NCI-H226 (cell line): ENCODE data around the gene ATAD3C.
"Not testable (repeated sequence)": the region's sequence is repeated elsewhere in the genome, so short reads cannot be mapped to it uniquely, and the experiment has no call there.

Experiments used
- DNase-seq: peaks from one replicate; pipeline ENCODE4 v3.0.0-alpha.2; 2015

The ATAD3C gene

DNA sequence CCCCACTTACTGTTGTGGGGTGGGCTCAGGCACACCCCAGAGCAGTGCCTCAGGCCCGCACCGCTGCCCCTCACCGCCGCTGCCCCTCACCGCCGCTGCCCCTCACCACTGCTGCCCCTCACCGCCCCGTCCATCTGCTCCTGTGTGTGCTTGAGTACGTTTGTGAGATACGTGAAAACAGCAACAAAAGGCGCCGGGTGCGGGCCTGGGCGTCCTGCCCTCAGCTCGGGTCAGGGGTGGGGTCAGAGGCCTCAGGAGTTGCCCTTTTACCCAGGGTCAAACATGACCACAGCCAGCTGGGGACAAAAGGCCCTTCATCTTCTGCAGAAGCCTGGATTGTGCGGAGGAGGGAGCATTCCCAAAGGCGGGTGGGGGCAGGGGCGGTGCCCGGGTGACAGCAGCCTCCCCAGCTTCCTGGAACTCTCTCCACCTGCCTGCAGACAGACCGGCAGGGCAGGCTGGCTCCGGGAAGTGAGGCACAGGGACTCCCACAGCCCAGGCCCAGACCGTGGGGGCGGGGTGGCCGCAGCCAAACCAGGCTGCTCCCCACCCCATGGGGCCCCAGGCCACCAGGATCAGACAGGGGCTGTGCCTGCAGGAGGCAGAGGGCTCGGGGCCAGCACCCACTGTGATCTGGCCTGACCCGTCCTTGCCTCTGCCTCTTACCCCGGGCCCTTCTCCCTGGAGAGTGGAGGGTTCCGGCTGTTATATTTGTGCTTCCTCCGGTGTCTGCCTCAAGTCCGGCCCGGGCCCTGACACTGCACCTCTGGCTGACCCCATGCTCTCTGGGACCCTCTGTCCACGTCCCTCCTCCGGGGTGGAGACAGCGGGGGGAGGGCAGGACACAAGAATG, 16.3 kb upstream of the ATAD3C start:
- DNase-seq, result no peak

DNA sequence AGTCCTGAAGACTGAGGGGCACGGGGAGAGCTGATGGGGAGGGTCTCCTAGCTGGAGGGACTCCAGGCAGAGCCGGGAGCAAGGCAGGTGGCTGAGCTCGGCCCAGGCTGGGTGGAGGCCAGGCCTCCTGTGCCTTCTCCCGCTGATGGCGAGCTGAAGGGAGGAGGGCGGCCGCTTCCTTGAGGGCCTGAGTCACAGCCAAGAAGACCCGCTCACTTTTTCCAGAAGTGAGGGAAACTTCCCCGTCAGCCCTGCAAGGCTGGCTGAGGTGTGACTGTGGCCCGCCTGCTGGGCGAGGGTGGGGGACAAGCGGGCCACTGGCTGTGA, 15.7 kb upstream of the ATAD3C start:
- no peak for DNase-seq

DNA sequence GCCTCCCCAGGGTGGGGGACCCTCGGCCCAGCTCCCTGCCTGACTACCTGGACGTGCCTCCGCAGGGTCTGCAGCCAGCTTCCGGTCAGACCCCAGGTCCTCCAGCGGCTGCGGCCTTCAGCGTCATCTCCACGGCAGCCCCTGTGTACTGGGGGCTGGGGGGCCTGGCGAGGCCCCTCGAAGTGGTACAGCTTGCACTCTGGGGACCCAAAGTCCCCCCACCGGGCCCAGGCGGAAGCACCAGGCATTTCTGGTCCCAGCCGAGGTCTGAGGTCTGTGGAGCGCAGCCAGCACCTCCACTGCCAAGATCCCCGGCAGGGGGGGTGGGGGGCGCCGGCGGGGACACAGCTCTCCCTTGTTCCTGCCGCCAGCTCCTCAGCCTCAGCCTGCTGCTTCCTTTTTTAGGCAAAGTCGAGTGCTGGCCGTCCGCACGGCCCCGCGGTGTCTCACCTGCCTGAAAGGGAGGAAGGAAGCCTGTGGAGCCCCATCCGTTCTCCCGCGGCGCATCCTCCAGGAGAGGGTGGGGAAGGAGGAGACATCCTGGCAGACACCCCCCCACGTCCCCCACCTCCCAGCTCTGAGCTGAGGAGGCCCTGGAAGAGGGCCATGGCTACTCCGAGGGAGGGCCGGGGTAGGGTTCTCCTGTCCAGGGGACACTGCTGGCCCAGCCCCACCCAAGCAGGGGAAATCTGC, 15.2 kb upstream of the ATAD3C start:
- DNase-seq, result no peak

GRCh38 chr1:1434824-1435105, 14.7 kb upstream of the ATAD3C start:
- DNase-seq, result no peak

- no peak for DNase-seq
These were observed 14.2 kb upstream of the ATAD3C start, which contains the start of gene VWA1 for GRCh38 chr1:1435106-1435903. VWA1 (plus strand) TSS chr1:1435690; CDS start chr1:1435749, 59 bp downstream.

DNA sequence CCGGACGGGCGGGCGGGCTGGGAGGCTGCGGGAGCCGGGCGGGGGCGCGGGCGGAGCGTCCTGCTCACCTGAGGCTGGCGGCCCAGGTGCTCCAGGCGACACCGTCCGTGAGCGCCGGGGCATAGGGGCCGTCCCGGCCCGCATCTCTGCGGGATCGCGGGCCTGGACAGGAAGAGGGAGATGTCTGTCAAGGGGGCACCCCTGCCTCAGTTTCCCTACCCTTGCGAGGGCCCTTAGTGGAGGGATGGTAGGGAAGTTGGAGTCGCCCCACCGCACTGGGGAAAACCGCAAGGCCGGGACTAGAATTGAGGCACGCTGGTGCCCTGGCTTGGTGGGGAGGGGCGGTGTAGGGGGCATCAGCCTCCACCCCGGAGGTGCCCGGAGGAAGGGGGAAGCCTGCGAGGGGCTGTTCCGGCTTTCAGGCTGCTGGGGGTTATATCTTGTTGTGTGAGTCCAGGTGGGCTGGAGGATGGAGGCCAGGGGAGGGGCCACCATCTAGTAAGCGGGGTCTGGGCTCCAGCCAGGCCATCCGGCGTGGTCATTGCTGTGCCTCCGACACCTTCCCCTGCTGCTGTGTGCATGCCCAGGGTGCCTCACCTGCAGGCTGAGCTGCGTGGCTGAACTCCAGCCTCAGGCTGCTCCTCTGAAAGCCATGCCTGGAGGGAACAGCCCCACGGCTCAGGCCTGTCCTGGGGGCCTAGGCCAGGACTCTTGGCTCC, 13.4 kb upstream of the ATAD3C start:
- DNase-seq, result no peak

DNA sequence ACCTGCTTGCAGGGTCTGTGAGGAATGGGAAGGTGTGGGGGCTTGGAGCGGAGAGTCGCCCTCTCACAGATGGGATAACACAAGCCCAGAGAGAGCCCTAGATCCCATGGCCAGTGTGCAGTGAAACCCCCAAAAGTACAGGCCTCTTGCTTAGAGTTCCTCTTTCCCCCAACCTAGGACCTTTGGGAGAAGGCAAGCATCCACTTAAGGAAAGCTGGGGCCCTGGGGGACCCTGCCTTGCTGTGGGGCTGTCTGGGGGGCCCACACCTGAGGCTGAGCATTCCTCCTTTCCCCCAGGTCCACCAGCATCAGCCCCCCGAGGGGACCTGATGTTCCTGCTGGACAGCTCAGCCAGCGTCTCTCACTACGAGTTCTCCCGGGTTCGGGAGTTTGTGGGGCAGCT, 12.9 kb upstream of the ATAD3C start:
- no peak for DNase-seq

GRCh38 chr1:1437033-1437903, 12.2 kb upstream of the ATAD3C start:
- DNase-seq, result no peak

GRCh38 chr1:1437904-1438376, 11.5 kb upstream of the ATAD3C start:
- DNase-seq, result no peak

- no peak for DNase-seq
These were observed 10.7 kb upstream of the ATAD3C start for GRCh38 chr1:1438531-1439381.

- no peak for DNase-seq
These were observed 9.8 kb upstream of the ATAD3C start for GRCh38 chr1:1439546-1440261.

GRCh38 chr1:1440262-1441001, 9.1 kb upstream of the ATAD3C start:
- no peak for DNase-seq

- DNase-seq, result no peak
These were observed 8.2 kb upstream of the ATAD3C start for GRCh38 chr1:1441002-1441888.

- no peak for DNase-seq
These were observed 7.3 kb upstream of the ATAD3C start for GRCh38 chr1:1442069-1442770.

DNA sequence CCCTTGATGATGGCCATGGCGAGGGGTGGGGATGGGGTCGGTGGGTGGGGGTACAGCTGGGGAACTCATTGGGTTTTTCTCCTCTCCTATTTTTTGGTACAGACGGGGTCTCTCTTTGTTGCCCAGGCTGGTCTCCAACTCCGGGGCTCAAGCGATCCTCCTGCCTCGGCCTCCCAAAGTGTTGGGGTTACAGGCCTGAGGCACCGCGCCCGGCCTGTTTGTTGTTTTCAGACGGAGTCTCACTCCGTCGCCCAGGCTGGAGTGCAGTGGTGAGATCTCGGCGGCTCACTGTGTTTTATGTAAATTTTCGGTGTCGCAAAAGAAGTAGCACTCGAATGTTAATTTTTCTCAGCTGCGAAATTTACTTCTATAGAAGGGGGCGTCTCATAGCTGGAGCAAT, 2.9 kb upstream of the ATAD3C start:
- not testable (repeated sequence) for DNase-seq

- DNase-seq, result not testable (repeated sequence)
These were observed 1.1 kb downstream of the ATAD3C start for GRCh38 chr1:1450616-1451015.

DNA sequence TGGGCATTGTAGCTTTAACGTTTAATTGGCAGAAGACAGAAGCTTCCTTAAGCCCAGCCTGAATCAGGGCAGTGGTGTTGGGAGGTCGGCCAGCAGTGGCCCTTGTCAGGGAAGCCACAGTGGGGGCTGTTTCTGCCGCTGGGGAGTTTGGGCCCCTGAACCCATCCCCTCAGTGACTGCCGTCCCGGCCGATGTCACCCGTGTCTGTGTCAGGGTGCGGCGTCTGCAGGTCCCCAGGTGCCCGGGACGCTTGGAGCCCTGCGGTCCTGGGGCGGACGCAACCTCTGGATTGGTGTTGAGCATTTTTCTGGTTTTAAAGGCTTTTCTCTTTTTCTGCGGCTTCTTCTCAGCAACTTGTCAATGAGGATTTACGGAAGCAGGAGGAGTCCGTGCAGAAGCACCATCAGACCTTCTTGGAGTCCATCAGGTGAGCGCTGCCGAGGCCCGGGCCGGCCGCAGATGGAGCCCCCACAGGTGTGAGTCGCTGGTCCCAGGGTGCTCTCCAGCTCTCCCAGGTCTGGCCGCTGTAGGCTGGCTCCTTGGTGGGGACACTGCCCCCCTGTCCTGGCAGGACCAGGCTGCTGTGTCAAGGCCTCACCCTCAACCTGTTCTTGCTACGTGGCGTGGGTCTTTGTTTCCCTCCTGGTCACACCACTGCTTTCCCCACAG, 2.3 kb downstream of the ATAD3C start:
- no peak for DNase-seq
